Endothelial cell of umbilical vein (primary cell): Measurements from ENCODE around the gene S100A3. TPM values are rescaled to one million over a fixed set of nuclear protein-coding genes. Genes with fewer than 3 reads are reported as not detected.

ENCODE experiments used
- BruUV-seq: library from RNA; stranded (reverse); fragments of 400-500 nt; replicated peaks from 2 replicates; lab custom pipeline; 2021; lab: Mats Ljungman, UMichigan
- CTCF ChIA-PET: fragments of 300-600, 350-600 bp; sonication (Branson Sonifier 250); formaldehyde crosslinking; loops from one replicate; lab custom pipeline; 2021; ENCODE audit warnings: antibody characterized with exemption, inconsistent platforms; lab: Charles Lee
- POLR2A ChIA-PET: fragments of 300-600, 350-600 bp; sonication (Branson Sonifier 250); formaldehyde crosslinking; loops from one replicate; lab custom pipeline; 2021; ENCODE audit warnings: antibody characterized with exemption, inconsistent platforms; lab: Charles Lee
- DNase-seq: peaks from one replicate; pipeline ENCODE4 v3.0.0-alpha.2; 2011; ENCODE audit warnings: low read depth, low spot score
- FAIRE-seq: peaks from 2 replicates; lab custom pipeline; 2011; peaks lifted over from hg19 to GRCh38; lab: Jason Lieb, UNC
- H2AFZ ChIP-seq: 2 replicates; pipeline ENCODE4 v1.6.0; 2012; ENCODE audit warnings: low read depth, low read length, control low read depth, inconsistent platforms
- H3K27ac ChIP-seq: 2 replicates; pipeline ENCODE4 v1.5.1; 2011; ENCODE audit warnings: low read depth, mild to moderate bottlenecking, control low read depth, low read length, moderate library complexity; ENCODE audit not compliant: insufficient read depth
- H3K27me3 ChIP-seq, 2 experiments: 2 replicates each; pipeline versions ENCODE4 v1.6.0 to v1.6.1; 2011; ENCODE audit warnings: low read length in 2 of 2, mixed read lengths in 1 of 2; ENCODE audit not compliant: control insufficient read depth in 2 of 2, insufficient read depth in 2 of 2
- H3K36me3 ChIP-seq, 2 experiments: 2 replicates in 1 of 2; 3 replicates in 1 of 2; pipeline ENCODE4 v1.5.1; 2011; ENCODE audit warnings: low read length in 2 of 2, mild to moderate bottlenecking in 1 of 2, moderate library complexity in 1 of 2; ENCODE audit not compliant: control insufficient read depth in 2 of 2, insufficient read depth in 2 of 2; ENCODE audit errors: extremely low read depth in 1 of 2
- H3K4me1 ChIP-seq: 3 replicates; pipeline ENCODE4 v1.5.1; 2011; ENCODE audit warnings: mild to moderate bottlenecking, low read length; ENCODE audit not compliant: control insufficient read depth, insufficient read depth; ENCODE audit errors: extremely low read depth
- H3K4me2 ChIP-seq: 2 replicates; pipeline ENCODE4 v1.6.1; 2011; ENCODE audit warnings: low read length, control low read depth, mixed read lengths; ENCODE audit not compliant: insufficient read depth
- H3K4me3 ChIP-seq, 3 experiments: fragments of 200-600 bp in 1 of 3; sonication (generic), shearing (Covaris generic) in 1 of 3; replicated peaks in 1 of 3; 2 replicates each; pipeline ENCODE4 v1.5.1; 2011 to 2016; ENCODE audit warnings: control low read depth in 3 of 3, low read length in 3 of 3, mild to moderate bottlenecking in 2 of 3, inconsistent platforms in 1 of 3, low read depth in 1 of 3, moderate library complexity in 1 of 3; ENCODE audit not compliant: insufficient read depth in 1 of 3
- H3K79me2 ChIP-seq: 2 replicates; pipeline ENCODE4 v1.6.0; 2012; ENCODE audit warnings: low read length, inconsistent platforms; ENCODE audit not compliant: control insufficient read depth, insufficient read depth
- H3K9ac ChIP-seq: replicated peaks from 2 replicates; pipeline ENCODE3; 2011; ENCODE audit warnings: low read length, control low read depth; ENCODE audit not compliant: insufficient read depth; ENCODE audit errors: extremely low read depth
- H3K9me1 ChIP-seq: replicated peaks from 3 replicates; pipeline ENCODE4 v1.6.0; 2011; ENCODE audit warnings: mild to moderate bottlenecking, low read length; ENCODE audit not compliant: control insufficient read depth, insufficient read depth; ENCODE audit errors: extremely low read depth
- H3K9me3 ChIP-seq: replicated peaks from 2 replicates; pipeline ENCODE4 v1.5.1; 2012; ENCODE audit warnings: low read length, inconsistent platforms; ENCODE audit not compliant: control insufficient read depth, insufficient read depth
- H4K20me1 ChIP-seq: replicated peaks from 2 replicates; pipeline ENCODE3; 2011; ENCODE audit warnings: mild to moderate bottlenecking, low read length; ENCODE audit not compliant: control insufficient read depth, insufficient read depth; ENCODE audit errors: extremely low read depth
- EZH2 ChIP-seq: IDR thresholded peaks from 2 replicates; pipeline ENCODE4 v1.6.1; 2012; ENCODE audit warnings: borderline replicate concordance, low read depth, mild to moderate bottlenecking, moderate library complexity, low read length, inconsistent platforms; ENCODE audit not compliant: severe bottlenecking
- FOS ChIP-seq: IDR thresholded peaks from 2 replicates; pipeline ENCODE4 v1.6.1; 2011; ENCODE audit warnings: mild to moderate bottlenecking, low read length, moderate library complexity, borderline replicate concordance; ENCODE audit not compliant: insufficient read depth
- GATA2 ChIP-seq: IDR thresholded peaks from 2 replicates; pipeline ENCODE4 v1.7.0; 2011; ENCODE audit warnings: low read depth, mild to moderate bottlenecking, moderate library complexity, mixed read lengths, low read length; ENCODE audit not compliant: insufficient read length, insufficient read depth
- JUN ChIP-seq: IDR thresholded peaks from 2 replicates; pipeline ENCODE4 v1.6.1; 2011; ENCODE audit warnings: borderline replicate concordance, low read depth; ENCODE audit not compliant: insufficient read length, insufficient read depth
- POLR2AphosphoS5 ChIP-seq: IDR thresholded peaks from 2 replicates; pipeline ENCODE4 v1.6.1; 2012; ENCODE audit warnings: low read depth, mild to moderate bottlenecking, control low read depth, low read length, moderate library complexity; ENCODE audit not compliant: insufficient read depth
- dilution Hi-C: fragments of 300-500 bp; cut with MboI; formaldehyde crosslinking; loops from one replicate; pipeline ENCODE4 v1.15.0; 2019; ENCODE audit warnings: low sequenced_read_pairs; ENCODE audit not compliant: extremely low pct_ligation_motif_present
- intact Hi-C: fragments of 100-400 bp; cut with micrococcal nuclease; formaldehyde crosslinking; loops from one replicate; pipeline ENCODE4 v1.10.0; 2022
- polyA plus RNA-seq, 4 experiments: library from polyadenylated mRNA; depleted of rRNA in 3 of 4; stranded (reverse) in 3 of 4; unstranded in 1 of 4; fragments of >200 nt; gene quantifications; 2 replicates each; pipeline versions ENCODE4 v1.2.1 to v1.2.3, GENCODE V29; 2011 to 2012; ENCODE audit warnings: missing spikeins in 1 of 4
- total RNA-seq: library from RNA; stranded (reverse); gene quantifications from 2 replicates; pipeline ENCODE4 v1.2.3, GENCODE V29; 2021
- TF ChIP-seq, protein P1 (sequence below), 2 donors: IDR thresholded peaks; 1 replicate in 1 of 2; 2 replicates in 1 of 2; pipeline ENCODE4 v1.5.1; 2011; ENCODE audit warnings: low read length in 2 of 2, mild to moderate bottlenecking in 2 of 2, moderate library complexity in 2 of 2, control low read depth in 1 of 2, inconsistent platforms in 1 of 2, low read depth in 1 of 2; ENCODE audit not compliant: insufficient read depth in 1 of 2; ENCODE audit errors: extremely low read depth in 1 of 2

S100A3 gene
- total and polyA plus RNA-seq, 2 donors (not counting 3 experiments of a cell fraction or from before 2014, with no cell fraction given), result 0.42 to 1.3 TPM

GRCh38 chr1:153598309-153599172 lies 49.5 kb upstream of the S100A3 start:
- no peaks in the 10 kb centered on the region for H3K9me3 ChIP-seq
- dilution Hi-C loops (no loop called here), intact Hi-C loops (loop anchor here (1.0 to 2.0 kb wide), 2 partner anchors 11 to 26 kb away; no protein-coding TSS in a partner anchor)
- H3K36me3 ChIP-seq, result no peaks in the 10 kb centered on the region
- no peaks in the 10 kb centered on the region for H4K20me1 ChIP-seq
- no peak overlapping the region for H3K9ac ChIP-seq
- no peak overlapping the region for H3K4me3 ChIP-seq
- H3K4me2 ChIP-seq, result no peak overlapping the region
- TF ChIP-seq EZH2, result no peak
- peak; percentile 10 for TF ChIP-seq FOS
- TF ChIP-seq POLR2AphosphoS5, result peak; percentile 68
- TF ChIP-seq JUN, result peak; percentile 46
- H3K27ac ChIP-seq, result peak overlapping the region; percentile 54
- FAIRE-seq, result peak; percentile 85
- peak; percentile 78 for DNase-seq
- ChIA-PET POLR2A (interaction anchor here (0.6 to 1.5 kb wide), 4 partner anchors 9 to 32 kb away, joined by 3 to 9 read pairs (median 3); partner anchors contain the start of gene S100A13), CTCF (interaction anchor here (0.9 to 2.9 kb wide), 9 partner anchors 11 to 88 kb away, joined by 3 to 19 read pairs (median 3); partner anchors contain the start of gene S100A13)
- H2AFZ ChIP-seq, result no peak overlapping the region
- H3K9me1 ChIP-seq, result no peaks in the 10 kb centered on the region
- H3K27me3 ChIP-seq, result no peaks in the 10 kb centered on the region
- H3K4me1 ChIP-seq, result peaks cover 14% of the 10 kb centered on the region
- BruUV-seq, result TSS peak; percentile 11
- no peaks in the 10 kb centered on the region for H3K79me2 ChIP-seq

DNA sequence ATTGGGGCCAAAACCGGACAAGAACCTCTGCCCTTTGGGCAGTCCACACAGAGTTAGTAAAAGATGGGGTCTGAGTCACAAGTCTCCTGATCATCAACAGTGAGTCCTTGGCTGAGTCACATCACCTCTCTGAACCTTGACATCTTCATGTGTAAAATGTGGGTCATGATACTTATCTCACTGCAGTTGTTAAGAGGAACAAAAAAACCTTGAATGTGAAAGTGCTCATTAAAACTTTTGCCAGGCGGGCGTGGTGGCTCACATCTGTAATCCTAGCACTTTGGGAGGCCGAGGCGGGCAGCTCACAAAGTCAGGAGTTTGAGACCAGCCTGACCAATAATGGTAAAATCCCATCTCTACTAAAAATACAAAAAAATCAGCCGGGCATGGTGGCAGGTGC lies 48.1 kb upstream of the S100A3 start:
- intact Hi-C loops (no loop called here), dilution Hi-C loops (no loop called here)
- peak; percentile 39 for TF ChIP-seq JUN
- TF ChIP-seq FOS, result peak; percentile 67
- peak; percentile 63 for TF ChIP-seq GATA2
- TF ChIP-seq, protein P1, sequence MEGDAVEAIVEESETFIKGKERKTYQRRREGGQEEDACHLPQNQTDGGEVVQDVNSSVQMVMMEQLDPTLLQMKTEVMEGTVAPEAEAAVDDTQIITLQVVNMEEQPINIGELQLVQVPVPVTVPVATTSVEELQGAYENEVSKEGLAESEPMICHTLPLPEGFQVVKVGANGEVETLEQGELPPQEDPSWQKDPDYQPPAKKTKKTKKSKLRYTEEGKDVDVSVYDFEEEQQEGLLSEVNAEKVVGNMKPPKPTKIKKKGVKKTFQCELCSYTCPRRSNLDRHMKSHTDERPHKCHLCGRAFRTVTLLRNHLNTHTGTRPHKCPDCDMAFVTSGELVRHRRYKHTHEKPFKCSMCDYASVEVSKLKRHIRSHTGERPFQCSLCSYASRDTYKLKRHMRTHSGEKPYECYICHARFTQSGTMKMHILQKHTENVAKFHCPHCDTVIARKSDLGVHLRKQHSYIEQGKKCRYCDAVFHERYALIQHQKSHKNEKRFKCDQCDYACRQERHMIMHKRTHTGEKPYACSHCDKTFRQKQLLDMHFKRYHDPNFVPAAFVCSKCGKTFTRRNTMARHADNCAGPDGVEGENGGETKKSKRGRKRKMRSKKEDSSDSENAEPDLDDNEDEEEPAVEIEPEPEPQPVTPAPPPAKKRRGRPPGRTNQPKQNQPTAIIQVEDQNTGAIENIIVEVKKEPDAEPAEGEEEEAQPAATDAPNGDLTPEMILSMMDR (IDR thresholded peaks at IDR 0.05; ENCODE audit: extremely low read depth in 1 of 2, insufficient read depth in 1 of 2, low read depth in 1 of 2, low read length in 2 of 2), result no peak
- BruUV-seq, result no TSS peak
- Histone ChIP-seq H2AFZ (no peak overlapping the region), H3K9ac (no peak overlapping the region), H3K9me3 (no peaks in the 10 kb centered on the region), H3K36me3 (no peaks in the 10 kb centered on the region), H3K4me1 (peaks cover 14% of the 10 kb centered on the region), H4K20me1 (no peaks in the 10 kb centered on the region), H3K4me2 (no peak overlapping the region), H3K9me1 (no peaks in the 10 kb centered on the region), H3K27ac (no peak overlapping the region), H3K27me3 (no peaks in the 10 kb centered on the region), H3K4me3 (no peak overlapping the region), H3K79me2 (no peaks in the 10 kb centered on the region)
- FAIRE-seq, result no peak
- POLR2A ChIA-PET, result no interaction called here
- CTCF ChIA-PET, result no interaction called here
- DNase-seq, result peak; percentile 28
